Skeletal muscle tissue (tissue), 4 donors: ENCODE measurements around the gene UPP1. TPM values are rescaled to one million over a fixed set of nuclear protein-coding genes. Genes with fewer than 3 reads are reported as not detected.
"Not testable (repeated sequence)": the region's sequence is repeated elsewhere in the genome, so short reads cannot be mapped to it uniquely, and the experiment has no call there.

ENCODE experiments used
- H3K27ac ChIP-seq: one replicate; pipeline ENCODE4 v1.7.0; 2013; ENCODE audit warnings: mild to moderate bottlenecking, low read depth, low read length, inconsistent platforms
- H3K27me3 ChIP-seq, 3 donors: one replicate each; pipeline ENCODE4 v1.7.0; 2013; ENCODE audit warnings: low read length in 3 of 3; ENCODE audit not compliant: control insufficient read depth in 3 of 3, insufficient read depth in 3 of 3
- H3K36me3 ChIP-seq, 3 donors: one replicate each; pipeline ENCODE4 v1.7.0; 2013; ENCODE audit warnings: low read length in 3 of 3; ENCODE audit not compliant: control insufficient read depth in 3 of 3, insufficient read depth in 3 of 3
- H3K4me1 ChIP-seq, 3 donors: one replicate each; pipeline ENCODE4 v1.7.0; 2013; ENCODE audit warnings: low read length in 3 of 3, mild to moderate bottlenecking in 3 of 3; ENCODE audit not compliant: control insufficient read depth in 3 of 3, insufficient read depth in 3 of 3
- H3K4me3 ChIP-seq, 3 donors: one replicate each; pipeline ENCODE4 v1.7.0; 2013; ENCODE audit warnings: low read length in 3 of 3
- H3K9ac ChIP-seq, 3 donors: one replicate each; pipeline ENCODE4 v1.7.0; 2013; ENCODE audit warnings: low read length in 3 of 3, mild to moderate bottlenecking in 3 of 3, moderate library complexity in 2 of 3, low read depth in 1 of 3
- H3K9me3 ChIP-seq, 3 donors: one replicate each; pipeline ENCODE4 v1.7.0; 2013; ENCODE audit warnings: low read length in 3 of 3; ENCODE audit not compliant: control insufficient read depth in 3 of 3
- total RNA-seq: library from RNA; depleted of rRNA; stranded (reverse); fragments of >200 nt; gene quantifications from one replicate; pipeline ENCODE4 v1.2.3, GENCODE V29; 2014
- donor health status: Osteomylitis.

Gene UPP1
- total RNA-seq, 1 donor from 2014 or later, result 1.0 TPM

DNA sequence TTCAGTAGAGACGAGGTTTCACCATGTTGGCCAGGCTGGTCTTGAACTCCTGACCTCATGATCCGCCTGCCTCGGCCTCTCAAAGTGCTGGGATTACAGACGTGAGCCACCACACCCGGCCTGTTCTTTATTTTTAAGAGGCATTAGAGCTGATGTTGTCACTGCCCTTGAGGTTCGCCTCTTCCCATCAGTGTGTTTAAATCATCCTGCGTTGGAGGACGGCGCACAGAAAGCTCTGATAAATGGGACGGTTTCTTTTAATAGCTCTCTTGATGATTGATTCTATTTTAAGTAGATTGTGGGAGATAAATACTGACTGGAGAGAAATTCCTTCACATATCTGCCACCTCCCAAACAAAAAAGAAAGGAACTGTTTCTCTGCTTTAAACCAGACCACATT lies 29.0 kb downstream of the UPP1 start:
- Histone ChIP-seq H3K27me3 (peaks cover 0 to 5% (median 0%) of the 10 kb centered on the region in 3 donors), H3K9me3 (no peaks in the 10 kb centered on the region), H3K4me1 (no peaks in the 10 kb centered on the region), H3K4me3 (no peak overlapping the region), H3K9ac (no peak overlapping the region), H3K36me3 (no peaks in the 10 kb centered on the region), H3K27ac (no peak overlapping the region)

DNA sequence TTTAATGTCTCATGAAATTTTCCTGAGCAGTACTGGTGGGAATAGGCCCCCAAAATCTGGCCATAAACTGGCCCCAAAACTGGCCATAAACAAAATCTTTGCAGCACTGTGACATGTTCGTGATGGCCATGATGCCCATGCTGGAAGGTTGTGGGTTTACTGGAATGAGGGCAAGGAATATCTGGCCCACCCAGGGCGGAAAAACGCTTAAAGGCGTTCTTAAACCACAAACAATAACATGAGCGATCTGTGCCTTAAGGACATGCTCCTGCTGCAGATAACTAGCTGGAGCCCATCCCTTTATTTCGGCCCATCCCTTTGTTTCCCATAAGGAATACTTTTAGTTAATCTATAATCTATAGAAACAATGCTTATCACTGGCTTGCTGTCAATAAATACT lies 31.5 kb downstream of the UPP1 start:
- H3K27me3 ChIP-seq, H3K9me3 ChIP-seq, H3K4me3 ChIP-seq, H3K36me3 ChIP-seq, H3K4me1 ChIP-seq, H3K9ac ChIP-seq, H3K27ac ChIP-seq: not testable (repeated sequence)

DNA sequence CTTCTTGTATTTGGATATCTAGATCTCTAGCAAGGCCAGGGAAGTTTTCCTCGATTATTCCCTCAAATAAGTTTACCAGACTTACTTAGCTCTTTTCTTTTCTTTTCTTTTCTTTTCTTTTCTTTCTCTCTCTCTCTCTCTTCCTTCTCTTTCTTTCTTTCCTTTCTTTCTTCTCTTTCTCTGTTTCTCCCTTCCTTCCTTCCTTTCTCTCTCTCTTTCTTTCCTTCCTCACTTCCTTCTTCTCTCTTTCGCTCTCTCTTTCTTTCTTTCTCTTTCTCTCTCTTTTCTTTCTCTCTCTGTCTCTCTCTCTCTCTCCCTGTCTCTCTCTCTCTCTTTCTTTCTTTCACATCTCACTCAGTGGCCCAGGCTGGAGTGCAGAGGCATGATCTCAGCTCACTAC lies 37.0 kb downstream of the UPP1 start:
- Histone ChIP-seq H3K9me3 (no peaks in the 10 kb centered on the region), H3K36me3 (no peaks in the 10 kb centered on the region), H3K27ac (no peak overlapping the region), H3K4me1 (no peaks in the 10 kb centered on the region), H3K27me3 (no peaks in the 10 kb centered on the region), H3K4me3 (no peak overlapping the region), H3K9ac (no peak overlapping the region)

DNA sequence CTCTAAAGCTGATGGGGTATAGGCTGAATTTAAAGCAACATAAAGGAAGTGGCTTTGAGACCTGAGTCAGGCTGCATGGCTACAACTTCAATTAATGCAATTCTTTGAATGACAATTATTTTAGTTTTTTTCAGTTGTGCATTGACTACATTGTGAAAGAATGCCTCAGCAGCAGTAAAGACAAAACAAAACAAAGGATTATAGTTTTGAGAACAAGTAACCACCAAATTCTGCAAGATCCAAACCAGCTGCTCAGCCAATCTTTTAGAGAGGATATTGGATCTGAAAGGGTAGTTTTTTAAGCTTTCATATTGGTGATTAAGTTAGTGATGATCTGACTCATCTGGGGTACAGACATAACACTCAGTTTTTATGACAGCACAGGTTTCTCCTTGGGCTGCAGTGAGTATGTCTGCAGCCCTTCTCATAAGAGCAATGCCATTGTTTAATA lies 41.6 kb downstream of the UPP1 start:
- Histone ChIP-seq H3K27ac (no peak overlapping the region), H3K27me3 (no peaks in the 10 kb centered on the region), H3K9ac (no peak overlapping the region)

DNA sequence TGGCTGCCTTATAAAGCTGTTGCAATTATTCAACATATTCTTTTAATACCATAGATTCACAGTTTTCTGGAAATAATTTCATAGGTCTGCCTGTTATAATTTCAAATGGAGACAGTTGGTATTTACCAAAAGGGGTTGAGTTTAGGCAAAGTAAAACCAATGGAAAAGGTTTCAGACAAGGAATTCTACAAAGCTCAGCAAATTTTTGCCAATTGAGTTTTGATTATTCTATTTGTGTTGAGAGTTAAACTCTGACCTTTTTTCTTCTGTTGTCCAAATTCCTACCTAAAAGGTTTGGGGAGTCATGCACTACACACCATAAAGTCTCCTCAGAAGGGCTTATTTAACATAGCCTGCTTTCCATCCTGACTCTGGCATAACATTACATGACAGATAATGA lies 43.7 kb downstream of the UPP1 start:
- no peaks in the 10 kb centered on the region for H3K27me3 ChIP-seq
- H3K27ac ChIP-seq, result no peak overlapping the region
- no peak overlapping the region for H3K9ac ChIP-seq
- H3K9me3 ChIP-seq, result no peaks in the 10 kb centered on the region
- H3K36me3 ChIP-seq, result no peaks in the 10 kb centered on the region
- no peaks in the 10 kb centered on the region for H3K4me1 ChIP-seq
- H3K4me3 ChIP-seq, result no peak overlapping the region

More for the DNA sequence above, 41.6 kb downstream of the UPP1 start:
- no peaks in the 10 kb centered on the region for H3K4me1 ChIP-seq
- no peaks in the 10 kb centered on the region for H3K36me3 ChIP-seq
- H3K4me3 ChIP-seq, result no peak overlapping the region
- no peaks in the 10 kb centered on the region for H3K9me3 ChIP-seq

DNA sequence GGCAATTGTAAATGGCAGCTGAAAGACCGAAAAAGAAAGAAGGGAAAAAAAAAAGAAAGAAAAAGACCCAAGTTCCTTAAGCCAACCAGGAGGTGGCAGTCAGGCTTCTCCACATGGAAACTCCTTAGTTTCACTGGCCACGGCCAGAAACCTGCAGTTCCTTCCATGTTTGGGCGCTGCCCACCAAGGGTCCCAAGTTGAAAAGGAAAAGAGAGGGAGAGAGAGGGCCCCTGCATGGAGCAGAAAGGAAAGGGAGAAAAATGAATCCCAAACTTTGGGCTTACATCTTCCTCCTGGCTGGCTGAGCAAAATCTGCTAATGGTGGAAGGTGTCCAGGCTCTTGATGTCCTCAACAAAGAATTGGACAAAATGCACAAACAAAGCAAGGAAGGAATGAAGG lies 50.4 kb downstream of the UPP1 start:
- no peaks in the 10 kb centered on the region for H3K36me3 ChIP-seq
- peaks cover 0 to 3% (median 0%) of the 10 kb centered on the region in 3 donors for H3K27me3 ChIP-seq
- no peak overlapping the region for H3K4me3 ChIP-seq
- no peaks in the 10 kb centered on the region for H3K9me3 ChIP-seq
- H3K27ac ChIP-seq, result no peak overlapping the region
- H3K4me1 ChIP-seq, result no peaks in the 10 kb centered on the region
- no peak overlapping the region for H3K9ac ChIP-seq

DNA sequence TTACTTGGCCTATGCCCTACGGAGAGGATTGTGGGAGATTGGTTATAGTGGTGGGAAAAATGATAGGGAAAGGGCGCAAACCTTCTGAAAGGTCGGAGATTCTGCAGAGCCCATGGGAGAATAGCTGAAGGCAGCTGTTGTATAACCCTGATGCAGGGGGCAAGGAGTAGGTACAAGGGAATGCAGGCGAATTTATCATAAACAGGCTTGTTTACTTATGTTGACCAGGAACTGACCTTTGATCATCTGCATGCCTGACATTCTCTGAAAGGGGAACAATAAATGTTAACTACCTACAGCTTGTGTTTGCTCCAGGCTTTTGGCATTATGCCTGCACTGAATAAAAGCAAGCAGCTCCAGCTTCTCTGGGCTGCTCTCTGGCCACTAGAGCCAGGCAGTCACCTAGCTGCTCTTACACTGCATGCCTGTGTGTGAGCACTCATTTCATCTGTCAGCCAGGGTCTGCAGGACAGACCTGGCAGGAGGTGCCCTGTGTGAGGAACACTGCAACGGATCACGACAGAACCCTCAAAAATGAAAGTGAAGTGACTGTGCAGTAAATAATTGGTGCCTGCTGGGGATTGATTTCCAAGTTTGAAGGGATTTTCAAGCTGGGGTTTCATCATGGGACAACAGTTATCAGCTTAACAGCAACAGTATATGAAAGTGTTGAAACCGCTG lies 51.1 kb downstream of the UPP1 start:
- H3K27ac ChIP-seq, result no peak overlapping the region
- H3K36me3 ChIP-seq, result no peaks in the 10 kb centered on the region
- H3K27me3 ChIP-seq, result peaks cover 0 to 3% (median 0%) of the 10 kb centered on the region in 3 donors
- no peak overlapping the region for H3K4me3 ChIP-seq
- H3K9me3 ChIP-seq, result no peaks in the 10 kb centered on the region
- no peaks in the 10 kb centered on the region for H3K4me1 ChIP-seq
- H3K9ac ChIP-seq, result no peak overlapping the region

DNA sequence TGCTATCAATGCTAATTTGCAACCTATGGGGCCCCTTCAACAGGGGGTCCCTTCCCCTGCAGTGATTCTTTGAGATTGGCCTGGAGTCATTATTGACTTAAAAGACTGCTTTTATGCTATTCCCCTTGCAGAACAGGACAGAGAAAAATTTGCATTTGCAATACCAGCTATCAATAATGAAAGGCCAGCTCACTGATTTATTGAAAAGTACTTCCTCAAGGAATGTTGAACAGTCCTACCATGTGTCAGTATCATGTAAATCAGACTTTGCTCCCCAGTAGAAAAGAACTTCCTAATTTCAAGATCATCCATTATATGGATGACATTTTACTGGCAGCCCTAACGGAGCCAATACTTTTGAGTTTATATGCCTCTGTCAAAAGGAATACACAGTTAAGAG lies 52.5 kb downstream of the UPP1 start:
- H3K9ac ChIP-seq, result no peak overlapping the region

DNA sequence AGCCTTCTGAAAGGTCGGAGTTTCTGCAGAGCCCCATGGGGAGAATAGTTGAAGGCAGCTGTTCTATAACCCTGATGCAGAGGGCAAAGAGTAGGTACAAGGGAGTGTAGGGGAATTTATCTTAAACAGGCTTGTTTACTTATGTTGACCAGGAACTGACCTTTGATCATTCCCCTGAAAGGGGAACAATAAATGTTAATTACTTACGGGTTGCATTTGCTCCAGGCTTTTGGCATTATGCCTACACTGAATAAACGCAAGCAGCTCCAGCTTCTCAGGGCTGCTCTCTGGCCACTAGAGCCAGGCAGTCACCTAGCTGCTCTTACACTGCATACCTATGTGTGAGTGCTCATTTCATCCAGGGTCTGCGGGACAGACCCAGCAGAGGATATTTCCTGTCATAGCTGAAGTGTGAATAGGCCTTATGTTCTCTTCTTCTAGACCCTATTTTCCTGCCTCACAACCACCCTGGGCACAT lies 55.3 kb downstream of the UPP1 start:
- Histone ChIP-seq H3K4me1 (no peaks in the 10 kb centered on the region), H3K36me3 (no peaks in the 10 kb centered on the region), H3K9ac (no peak overlapping the region), H3K9me3 (no peaks in the 10 kb centered on the region), H3K27me3 (no peaks in the 10 kb centered on the region), H3K4me3 (no peak overlapping the region), H3K27ac (no peak overlapping the region)

More for the DNA sequence above, 52.5 kb downstream of the UPP1 start:
- H3K4me3 ChIP-seq, result no peak overlapping the region
- H3K9me3 ChIP-seq, result no peaks in the 10 kb centered on the region
- H3K36me3 ChIP-seq, result no peaks in the 10 kb centered on the region
- H3K27ac ChIP-seq, result no peak overlapping the region
- H3K27me3 ChIP-seq, result peaks cover 0 to 3% (median 0%) of the 10 kb centered on the region in 3 donors
- no peaks in the 10 kb centered on the region for H3K4me1 ChIP-seq

DNA sequence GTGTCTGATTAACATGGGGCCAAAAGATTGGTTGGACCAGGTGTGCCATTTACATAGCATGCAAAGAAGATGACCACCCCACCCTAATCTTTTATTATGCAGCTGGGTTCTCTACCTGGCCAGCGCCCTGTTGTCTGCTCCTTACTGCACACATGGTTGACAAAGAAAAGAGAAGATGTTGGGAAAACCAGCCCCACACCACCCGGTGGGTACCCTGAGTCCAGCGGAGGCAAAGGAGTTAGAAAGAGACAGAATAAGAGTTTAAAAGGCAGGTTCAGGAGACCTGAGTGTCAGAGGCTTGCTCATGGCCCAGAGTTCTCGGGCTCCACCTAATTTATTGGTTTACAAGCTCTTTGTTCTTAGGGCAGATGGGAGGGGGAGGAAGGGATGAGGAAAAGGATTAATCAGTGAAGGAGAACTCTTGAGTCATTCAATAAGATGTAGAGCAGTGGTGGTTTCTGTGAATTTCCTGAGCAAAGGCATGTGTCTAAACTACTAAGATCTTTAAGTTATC lies 58.1 kb downstream of the UPP1 start:
- Histone ChIP-seq H3K9me3 (no peaks in the 10 kb centered on the region), H3K9ac (no peak overlapping the region), H3K4me1 (no peaks in the 10 kb centered on the region), H3K4me3 (no peak overlapping the region), H3K36me3 (no peaks in the 10 kb centered on the region), H3K27ac (no peak overlapping the region), H3K27me3 (no peaks in the 10 kb centered on the region)
